Liver (tissue), 9 donors: Measurements from ENCODE around the gene BTBD7. TPM values are rescaled to one million over a fixed set of nuclear protein-coding genes. Genes with fewer than 3 reads are reported as not detected.

Source experiments
- DNase-seq: peaks from one replicate; pipeline ENCODE4 v3.0.0-alpha.2; 2017; ENCODE audit warnings: low spot score
- H3K27ac ChIP-seq, 2 donors: one replicate each; pipeline ENCODE4 v1.7.0; 2013; ENCODE audit warnings: inconsistent platforms in 2 of 2, low read length in 2 of 2, control low read depth in 1 of 2, low read depth in 1 of 2, mild to moderate bottlenecking in 1 of 2
- H3K27me3 ChIP-seq, 4 donors: one replicate each; pipeline versions ENCODE4 v1.6.1 to v1.7.0; 2013; ENCODE audit warnings: low read length in 3 of 4, inconsistent platforms in 1 of 4, mild to moderate bottlenecking in 1 of 4, moderate library complexity in 1 of 4; ENCODE audit not compliant: control insufficient read depth in 4 of 4, insufficient read depth in 4 of 4
- H3K36me3 ChIP-seq, 4 donors: one replicate each; pipeline versions ENCODE4 v1.6.1 to v1.7.0; 2013; ENCODE audit warnings: low read length in 3 of 4, mild to moderate bottlenecking in 3 of 4, low read depth in 1 of 4, moderate library complexity in 1 of 4; ENCODE audit not compliant: control insufficient read depth in 4 of 4, insufficient read depth in 3 of 4
- H3K4me1 ChIP-seq, 4 donors: one replicate each; pipeline versions ENCODE4 v1.6.1 to v1.7.0; 2013; ENCODE audit warnings: low read length in 3 of 4, mild to moderate bottlenecking in 3 of 4, moderate library complexity in 1 of 4; ENCODE audit not compliant: control insufficient read depth in 4 of 4, insufficient read depth in 4 of 4
- H3K4me3 ChIP-seq, 3 donors: one replicate each; pipeline versions ENCODE4 v1.6.1 to v1.7.0; 2013; ENCODE audit warnings: low read length in 3 of 3, control low read depth in 1 of 3, low read depth in 1 of 3, mild to moderate bottlenecking in 1 of 3
- H3K9ac ChIP-seq, 2 donors: one replicate each; pipeline ENCODE4 v1.7.0; 2013; ENCODE audit warnings: low read length in 2 of 2, mild to moderate bottlenecking in 2 of 2, moderate library complexity in 2 of 2, control low read depth in 1 of 2, low read depth in 1 of 2
- H3K9me3 ChIP-seq, 4 donors: one replicate each; pipeline versions ENCODE4 v1.6.1 to v1.7.0; 2013; ENCODE audit warnings: low read length in 3 of 4; ENCODE audit not compliant: control insufficient read depth in 4 of 4
- ATF3 ChIP-seq: IDR thresholded peaks from 2 replicates; pipeline ENCODE4 v1.6.1; 2016; ENCODE audit warnings: antibody characterized with exemption
- EGR1 ChIP-seq, 2 donors: IDR thresholded peaks; 2 replicates each; pipeline ENCODE4 v1.6.1; 2016 to 2018; ENCODE audit warnings: antibody characterized with exemption in 2 of 2, low read depth in 2 of 2
- FOXA1 ChIP-seq: IDR thresholded peaks from 2 replicates; pipeline ENCODE4 v1.6.1; 2016; ENCODE audit warnings: antibody characterized with exemption
- GABPA ChIP-seq, 2 donors: IDR thresholded peaks in 1 of 2; conservative IDR thresholded peaks in 1 of 2; 2 replicates each; pipeline ENCODE4 v1.6.1; 2016; ENCODE audit warnings: antibody characterized with exemption in 2 of 2, mild to moderate bottlenecking in 1 of 2, moderate library complexity in 1 of 2
- HNF4G ChIP-seq: IDR thresholded peaks from 2 replicates; pipeline ENCODE4 v1.6.1; 2016; ENCODE audit warnings: antibody characterized with exemption
- JUND ChIP-seq, 2 donors: IDR thresholded peaks; 2 replicates each; pipeline ENCODE4 v1.6.1; 2016; ENCODE audit warnings: antibody characterized with exemption in 2 of 2
- NR2F2 ChIP-seq: IDR thresholded peaks from 2 replicates; pipeline ENCODE4 v1.6.1; 2016; ENCODE audit warnings: antibody characterized with exemption
- RAD21 ChIP-seq, 2 donors: IDR thresholded peaks; 2 replicates each; pipeline ENCODE4 v1.6.1; 2016; ENCODE audit warnings: antibody characterized with exemption in 2 of 2, mild to moderate bottlenecking in 2 of 2
- REST ChIP-seq: IDR thresholded peaks from 2 replicates; pipeline ENCODE4 v1.6.1; 2016; ENCODE audit warnings: antibody characterized with exemption, mild to moderate bottlenecking
- RXRA ChIP-seq, 2 donors: IDR thresholded peaks; 2 replicates each; pipeline ENCODE4 v1.6.1; 2017 to 2018; ENCODE audit warnings: antibody characterized with exemption in 2 of 2, mild to moderate bottlenecking in 1 of 2
- SP1 ChIP-seq: IDR thresholded peaks from 2 replicates; pipeline ENCODE4 v1.6.1; 2018; ENCODE audit warnings: antibody characterized with exemption, mild to moderate bottlenecking
- TAF1 ChIP-seq: conservative IDR thresholded peaks from 2 replicates; pipeline ENCODE4 v1.6.1; 2016; ENCODE audit warnings: antibody characterized with exemption, mild to moderate bottlenecking
- YY1 ChIP-seq: IDR thresholded peaks from 2 replicates; pipeline ENCODE4 v1.6.1; 2016; ENCODE audit warnings: antibody characterized with exemption, mild to moderate bottlenecking
- WGBS: extraction: QIAGEN DNeasy Blood & Tissue Kit; methylation state at CpG from one replicate; pipeline ENCODE4 v1.1.7; 2013; 5-methylcytosine and 5-hydroxymethylcytosine counted together
- polyA plus RNA-seq, 2 donors: library from polyadenylated mRNA; stranded (reverse) in 1 of 2; unstranded in 1 of 2; fragments of 200-250 nt in 1 of 2; fragments of >200 nt in 1 of 2; fragmentation: Nextera tagmentation in 1 of 2; extraction: Ambion mirVana in 1 of 2; gene quantifications; one replicate each; pipeline versions ENCODE4 v1.2.1 to v1.2.3, GENCODE V29; 2013 to 2015
- total RNA-seq, 2 donors: library from RNA; depleted of rRNA; stranded (reverse); fragments of >200 nt; gene quantifications; one replicate each; pipeline ENCODE4 v1.2.3, GENCODE V29; 2014
- TF ChIP-seq, protein P1 (sequence below): fragments of 150-350 bp; IDR thresholded peaks from 2 replicates; pipeline ENCODE4 v1.5.1; 2017; ENCODE audit warnings: improper control_type of control experiment, low read depth, low read length; ENCODE audit not compliant: missing input control
- donor health status: healthy.
- donor health status: healthy.
- donor health status: healthy.
- donor health status: healthy.
- donor health status: healthy.

BTBD7 gene
- total and polyA plus RNA-seq, 4 donors: 4.4 to 17.7 (median 10.2) TPM

GRCh38 chr14:93346926-93347721 is 14.3 kb upstream of the BTBD7 start, which contains the start of gene COX8C:
Gene COX8C (plus strand): TSS chr14:93347182. CDS start chr14:93347269, 87 bp downstream.
- WGBS: 97% methylated on average over 60 of the region's 60 CpGs
- Histone ChIP-seq H3K9ac (no peak within 1 kb of the TSS), H3K27ac (no peak within 1 kb of the TSS), H3K36me3 (no peaks in the 10 kb centered on the region), H3K4me1 (no peaks in the 10 kb centered on the region), H3K27me3 (no peaks in the 10 kb centered on the region), H3K9me3 (peaks cover 0 to 1% (median 0%) of the 10 kb centered on the region in 4 donors), H3K4me3 (no peak within 1 kb of the TSS)
- TF ChIP-seq FOXA1: no peak
- TF ChIP-seq REST: no peak
- no peak for TF ChIP-seq YY1
- no peak for DNase-seq

GRCh38 chr14:93343797-93344196 is 11.0 kb upstream of the BTBD7 start:
- no peak overlapping the region for H3K27ac ChIP-seq
- no peak overlapping the region for H3K9ac ChIP-seq
- 90% methylated on average over 2 of the region's 2 CpGs for WGBS
- H3K36me3 ChIP-seq: no peaks in the 10 kb centered on the region
- no peaks in the 10 kb centered on the region for H3K27me3 ChIP-seq
- TF ChIP-seq FOXA1 (no peak), RAD21 (IDR thresholded peaks at IDR 0.05) (no peak), GABPA (IDR thresholded peaks at IDR 0.05 in 1 of 2, conservative IDR thresholded peaks at IDR 0.05 in 1 of 2) (no peak), JUND (IDR thresholded peaks at IDR 0.05) (no peak), SP1 (no peak), NR2F2 (no peak), ATF3 (no peak), YY1 (no peak), TAF1 (no peak), HNF4G (no peak), RXRA (IDR thresholded peaks at IDR 0.05) (no peak), REST (no peak), EGR1 (IDR thresholded peaks at IDR 0.05; ENCODE audit: low read depth in 2 of 2) (no peak)
- TF ChIP-seq, protein P1, sequence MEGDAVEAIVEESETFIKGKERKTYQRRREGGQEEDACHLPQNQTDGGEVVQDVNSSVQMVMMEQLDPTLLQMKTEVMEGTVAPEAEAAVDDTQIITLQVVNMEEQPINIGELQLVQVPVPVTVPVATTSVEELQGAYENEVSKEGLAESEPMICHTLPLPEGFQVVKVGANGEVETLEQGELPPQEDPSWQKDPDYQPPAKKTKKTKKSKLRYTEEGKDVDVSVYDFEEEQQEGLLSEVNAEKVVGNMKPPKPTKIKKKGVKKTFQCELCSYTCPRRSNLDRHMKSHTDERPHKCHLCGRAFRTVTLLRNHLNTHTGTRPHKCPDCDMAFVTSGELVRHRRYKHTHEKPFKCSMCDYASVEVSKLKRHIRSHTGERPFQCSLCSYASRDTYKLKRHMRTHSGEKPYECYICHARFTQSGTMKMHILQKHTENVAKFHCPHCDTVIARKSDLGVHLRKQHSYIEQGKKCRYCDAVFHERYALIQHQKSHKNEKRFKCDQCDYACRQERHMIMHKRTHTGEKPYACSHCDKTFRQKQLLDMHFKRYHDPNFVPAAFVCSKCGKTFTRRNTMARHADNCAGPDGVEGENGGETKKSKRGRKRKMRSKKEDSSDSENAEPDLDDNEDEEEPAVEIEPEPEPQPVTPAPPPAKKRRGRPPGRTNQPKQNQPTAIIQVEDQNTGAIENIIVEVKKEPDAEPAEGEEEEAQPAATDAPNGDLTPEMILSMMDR: no peak
- H3K9me3 ChIP-seq: peaks cover 0 to 1% (median 0%) of the 10 kb centered on the region in 4 donors
- H3K4me3 ChIP-seq: no peak overlapping the region
- no peak for DNase-seq
- no peaks in the 10 kb centered on the region for H3K4me1 ChIP-seq
